GM10847 (cell line): ENCODE results near the gene RANBP2.

Experiments
- POLR2A ChIP-seq: IDR thresholded peaks from 2 replicates; pipeline ENCODE4 v1.6.1; 2011; ENCODE audit not compliant: insufficient read length; ENCODE audit errors: extremely low read depth

Gene RANBP2

GRCh38 chr2:108809936-108810335 is 90.7 kb downstream of the RANBP2 start:
- no peak for TF ChIP-seq POLR2A

GRCh38 chr2:108810993-108811957 is 92.0 kb downstream of the RANBP2 start:
- no peak for TF ChIP-seq POLR2A

DNA sequence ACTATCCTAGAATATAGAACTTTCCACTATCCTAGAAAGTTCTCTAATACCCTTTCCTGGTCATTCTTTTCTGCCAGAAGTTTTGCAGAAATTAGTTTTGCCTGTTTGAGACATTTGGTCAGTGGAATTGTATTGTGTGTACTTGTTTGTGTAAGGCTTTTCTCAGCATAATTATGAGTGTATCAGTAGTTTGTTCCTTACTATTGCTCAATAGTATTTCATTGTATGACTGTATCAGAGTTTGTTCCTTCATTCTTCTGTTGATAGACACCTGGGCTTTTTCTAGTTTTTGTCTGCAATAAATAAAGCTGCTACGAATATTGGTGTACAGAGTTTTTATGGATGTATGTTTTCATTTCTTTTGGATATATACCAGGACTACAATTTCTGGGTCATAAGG is 94.5 kb downstream of the RANBP2 start:
- no peak for TF ChIP-seq POLR2A

- no peak for TF ChIP-seq POLR2A
These were observed 101.2 kb downstream of the RANBP2 start for GRCh38 chr2:108820482-108820881.

DNA sequence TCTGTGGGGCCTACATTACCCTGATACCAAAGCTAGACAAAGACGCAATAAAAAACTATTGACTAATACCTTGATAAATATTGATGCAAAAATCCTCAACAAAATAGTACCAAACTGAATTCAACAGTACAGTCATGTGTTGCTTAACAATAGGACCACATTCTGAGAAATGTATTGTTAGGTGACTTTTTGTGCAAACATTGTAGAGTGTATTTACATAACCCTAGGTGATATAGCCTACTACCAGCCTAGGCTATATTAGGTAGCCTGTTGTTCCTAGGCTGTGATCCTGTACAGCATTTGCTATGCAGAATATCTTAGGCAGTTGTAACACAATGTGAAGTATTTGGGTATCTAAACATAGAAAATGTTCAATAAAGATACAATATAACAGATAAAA is 104.0 kb downstream of the RANBP2 start:
- TF ChIP-seq POLR2A: no peak

DNA sequence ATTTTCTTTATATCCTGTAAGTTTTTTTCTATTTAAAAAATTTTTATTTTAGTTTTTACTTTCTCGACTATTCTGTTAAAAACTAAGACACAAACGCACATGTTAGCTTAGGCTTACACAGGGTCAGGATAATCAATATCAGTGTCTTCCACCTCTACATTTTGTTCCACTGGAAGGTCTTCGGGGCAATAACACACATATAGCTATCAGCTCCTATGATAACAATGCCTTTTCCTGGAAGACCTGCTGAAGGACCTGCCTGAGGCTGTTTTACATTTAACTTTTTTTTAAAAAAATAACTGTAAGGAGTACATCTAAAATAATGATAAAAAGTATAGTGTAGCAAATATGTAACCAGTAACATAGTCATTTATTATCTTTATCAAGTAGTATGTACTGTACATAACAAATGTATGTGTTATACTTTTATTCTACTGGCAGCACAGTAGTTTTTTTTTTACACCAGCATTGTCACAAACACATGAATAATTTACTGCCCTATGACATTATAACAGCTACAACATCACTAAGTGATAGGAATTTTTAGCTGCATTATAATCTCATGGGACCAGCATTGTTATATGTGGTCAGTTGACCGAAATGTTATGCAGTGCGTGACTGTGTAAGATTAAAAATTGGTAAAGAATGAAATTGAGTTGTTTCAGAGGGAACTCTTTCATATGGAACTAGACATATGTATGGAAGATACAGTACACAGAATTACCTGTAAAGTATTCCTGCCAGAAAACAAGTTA is 105.2 kb downstream of the RANBP2 start:
- no peak for TF ChIP-seq POLR2A

GRCh38 chr2:108825254-108825653 is 106.0 kb downstream of the RANBP2 start:
- TF ChIP-seq POLR2A: no peak

DNA sequence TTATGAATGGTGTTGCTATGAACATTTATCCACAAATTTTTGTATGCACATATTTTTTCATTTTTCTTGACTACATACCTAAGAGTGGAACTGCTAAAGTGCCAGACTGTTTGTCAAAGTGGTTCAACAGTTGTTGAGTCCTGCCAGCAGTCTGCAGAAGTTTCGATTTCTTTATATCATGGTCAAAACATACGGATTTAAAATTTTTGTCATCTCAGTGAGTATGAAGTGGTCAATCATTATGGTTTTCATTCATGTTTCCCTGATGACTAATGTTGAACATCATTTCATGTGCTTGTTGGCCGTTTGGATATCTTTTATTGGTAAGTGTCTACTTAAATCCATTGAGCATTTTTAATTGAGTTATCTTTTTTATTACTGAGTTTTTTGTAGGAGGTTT is 106.5 kb downstream of the RANBP2 start:
- no peak for TF ChIP-seq POLR2A

- TF ChIP-seq POLR2A: no peak
These were observed 110.5 kb downstream of the RANBP2 start for GRCh38 chr2:108829578-108830310.

DNA sequence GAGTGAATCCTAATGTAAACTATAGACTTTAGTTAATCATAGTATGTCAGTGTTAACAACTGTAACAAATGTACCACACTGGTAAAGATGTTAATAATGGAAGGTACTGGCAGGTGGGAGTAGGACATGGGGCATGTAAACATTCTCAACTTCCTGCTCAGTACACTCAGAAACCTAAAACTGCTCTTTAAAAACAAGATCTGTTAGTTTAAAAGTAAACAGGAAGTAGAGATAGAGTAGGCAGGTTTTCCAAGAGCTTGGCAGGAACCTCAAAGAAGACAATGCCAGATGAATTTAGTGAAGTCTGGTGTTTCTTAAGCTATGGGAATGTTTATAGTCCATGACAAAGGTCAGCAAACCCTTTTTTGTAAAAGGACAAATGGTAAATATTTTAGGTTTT is 113.9 kb downstream of the RANBP2 start:
- TF ChIP-seq POLR2A: no peak

DNA sequence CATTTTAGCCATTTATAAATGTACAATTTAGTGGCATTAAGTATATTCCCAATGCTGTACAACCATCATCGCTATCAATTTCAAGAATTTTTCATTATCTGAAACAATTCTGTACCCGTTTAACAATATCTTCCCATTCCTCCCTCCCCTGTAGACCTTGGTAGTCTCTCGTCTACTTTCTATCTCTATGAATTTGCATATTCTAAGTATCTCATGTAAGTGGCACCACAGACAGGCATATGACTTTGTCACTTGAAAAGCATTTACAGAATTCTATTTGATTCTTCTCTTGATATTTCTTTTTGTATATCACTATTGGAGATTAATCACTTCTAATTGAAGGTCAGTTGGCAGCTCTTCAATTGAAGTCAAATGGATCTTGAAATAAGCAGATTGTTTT is 115.3 kb downstream of the RANBP2 start:
- TF ChIP-seq POLR2A: no peak

DNA sequence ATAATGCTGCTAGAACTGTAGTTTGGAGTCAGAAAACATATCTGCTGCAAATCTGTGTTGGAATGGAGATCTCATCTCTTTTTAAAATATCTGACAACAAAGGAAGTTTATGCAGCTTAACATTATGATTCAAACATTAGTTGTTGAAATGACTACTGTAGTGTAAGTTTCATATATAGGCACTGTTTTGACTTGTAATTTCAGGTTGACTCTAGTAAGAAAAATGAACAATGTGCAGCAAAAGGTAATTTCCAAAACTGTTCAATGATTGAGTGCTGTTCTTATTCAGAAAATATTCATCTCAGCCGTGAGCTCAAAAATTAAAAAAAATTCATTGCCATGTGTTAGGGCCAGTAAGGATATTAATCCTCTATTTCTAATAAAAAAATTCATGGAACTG is 115.8 kb downstream of the RANBP2 start:
- no peak for TF ChIP-seq POLR2A
